ENCODE measurements around the gene PRPF6. TPM values are rescaled to one million over a fixed set of nuclear protein-coding genes. Genes with fewer than 3 reads are reported as not detected.

The PRPF6 gene
- total and polyA plus RNA-seq, 2 of the 13 experiments (the other 11 are each of a cell fraction or from before 2014, with no cell fraction given) = 63.7 to 101 TPM

- TF ChIP-seq, protein P1, sequence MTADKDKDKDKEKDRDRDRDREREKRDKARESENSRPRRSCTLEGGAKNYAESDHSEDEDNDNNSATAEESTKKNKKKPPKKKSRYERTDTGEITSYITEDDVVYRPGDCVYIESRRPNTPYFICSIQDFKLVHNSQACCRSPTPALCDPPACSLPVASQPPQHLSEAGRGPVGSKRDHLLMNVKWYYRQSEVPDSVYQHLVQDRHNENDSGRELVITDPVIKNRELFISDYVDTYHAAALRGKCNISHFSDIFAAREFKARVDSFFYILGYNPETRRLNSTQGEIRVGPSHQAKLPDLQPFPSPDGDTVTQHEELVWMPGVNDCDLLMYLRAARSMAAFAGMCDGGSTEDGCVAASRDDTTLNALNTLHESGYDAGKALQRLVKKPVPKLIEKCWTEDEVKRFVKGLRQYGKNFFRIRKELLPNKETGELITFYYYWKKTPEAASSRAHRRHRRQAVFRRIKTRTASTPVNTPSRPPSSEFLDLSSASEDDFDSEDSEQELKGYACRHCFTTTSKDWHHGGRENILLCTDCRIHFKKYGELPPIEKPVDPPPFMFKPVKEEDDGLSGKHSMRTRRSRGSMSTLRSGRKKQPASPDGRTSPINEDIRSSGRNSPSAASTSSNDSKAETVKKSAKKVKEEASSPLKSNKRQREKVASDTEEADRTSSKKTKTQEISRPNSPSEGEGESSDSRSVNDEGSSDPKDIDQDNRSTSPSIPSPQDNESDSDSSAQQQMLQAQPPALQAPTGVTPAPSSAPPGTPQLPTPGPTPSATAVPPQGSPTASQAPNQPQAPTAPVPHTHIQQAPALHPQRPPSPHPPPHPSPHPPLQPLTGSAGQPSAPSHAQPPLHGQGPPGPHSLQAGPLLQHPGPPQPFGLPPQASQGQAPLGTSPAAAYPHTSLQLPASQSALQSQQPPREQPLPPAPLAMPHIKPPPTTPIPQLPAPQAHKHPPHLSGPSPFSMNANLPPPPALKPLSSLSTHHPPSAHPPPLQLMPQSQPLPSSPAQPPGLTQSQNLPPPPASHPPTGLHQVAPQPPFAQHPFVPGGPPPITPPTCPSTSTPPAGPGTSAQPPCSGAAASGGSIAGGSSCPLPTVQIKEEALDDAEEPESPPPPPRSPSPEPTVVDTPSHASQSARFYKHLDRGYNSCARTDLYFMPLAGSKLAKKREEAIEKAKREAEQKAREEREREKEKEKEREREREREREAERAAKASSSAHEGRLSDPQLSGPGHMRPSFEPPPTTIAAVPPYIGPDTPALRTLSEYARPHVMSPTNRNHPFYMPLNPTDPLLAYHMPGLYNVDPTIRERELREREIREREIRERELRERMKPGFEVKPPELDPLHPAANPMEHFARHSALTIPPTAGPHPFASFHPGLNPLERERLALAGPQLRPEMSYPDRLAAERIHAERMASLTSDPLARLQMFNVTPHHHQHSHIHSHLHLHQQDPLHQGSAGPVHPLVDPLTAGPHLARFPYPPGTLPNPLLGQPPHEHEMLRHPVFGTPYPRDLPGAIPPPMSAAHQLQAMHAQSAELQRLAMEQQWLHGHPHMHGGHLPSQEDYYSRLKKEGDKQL (CRISPR knock-in tag; IDR thresholded peaks at IDR 0.05; ENCODE audit: low read depth) = 0 out of 2 replicates have a peak, but pooled peaks have one; percentile 9
- TF ChIP-seq ZNF768 (CRISPR knock-in tag; IDR thresholded peaks at IDR 0.05) (peak; percentile 61; the same call in 1 of the 2 replicates), ZNF335 (CRISPR knock-in tag; IDR thresholded peaks at IDR 0.05) (no peak), ZNF558 (CRISPR knock-in tag; IDR thresholded peaks at IDR 0.05; ENCODE audit: borderline replicate concordance) (0 out of 2 replicates have a peak, but pooled peaks have one; percentile 32), XRCC5 (optimal IDR thresholded peaks at IDR 0.05; ENCODE audit: low read length) (peak; percentile 52), ZFY (CRISPR knock-in tag; IDR thresholded peaks at IDR 0.05) (peak; percentile 40), ZC3H4 (CRISPR knock-in tag; IDR thresholded peaks at IDR 0.05; ENCODE audit: borderline replicate concordance) (no peak), SYNCRIP (IDR thresholded peaks at IDR 0.05; ENCODE audit: insufficient read depth, low read depth, low read length) (no peak), FOXO1 (CRISPR knock-in tag; IDR thresholded peaks at IDR 0.05) (no peak; the same call in 1 of the 2 replicates), ZNF724P (CRISPR knock-in tag; IDR thresholded peaks at IDR 0.05; ENCODE audit: borderline replicate concordance) (no peak), SP140L (CRISPR knock-in tag; IDR thresholded peaks at IDR 0.05; ENCODE audit: borderline replicate concordance) (no peak), ZBTB7B (CRISPR knock-in tag; IDR thresholded peaks at IDR 0.05) (peak; percentile 81), ATF3 (CRISPR knock-in tag; IDR thresholded peaks at IDR 0.05) (no peak; the same call in 1 of the 2 replicates), JUNB (CRISPR knock-in tag; IDR thresholded peaks at IDR 0.05; ENCODE audit: borderline replicate concordance) (no peak), SAP130 (CRISPR knock-in tag; IDR thresholded peaks at IDR 0.05; ENCODE audit: low read depth) (no peak), RARG (CRISPR knock-in tag; IDR thresholded peaks at IDR 0.05; ENCODE audit: low read depth) (no peak), CREB1 (IDR thresholded peaks at IDR 0.05) (no peak), CREB1 (CRISPR knock-in tag; IDR thresholded peaks at IDR 0.05) (no peak), THAP11 (CRISPR knock-in tag; IDR thresholded peaks at IDR 0.05) (no peak), ASH2L (IDR thresholded peaks at IDR 0.05; ENCODE audit: insufficient read length, low read depth, low read length) (no peak), SNAPC2 (CRISPR knock-in tag; IDR thresholded peaks at IDR 0.05) (no peak), CBX5 (CRISPR knock-in tag; IDR thresholded peaks at IDR 0.05; ENCODE audit: borderline replicate concordance) (no peak)
- TF ChIP-seq, protein P2, sequence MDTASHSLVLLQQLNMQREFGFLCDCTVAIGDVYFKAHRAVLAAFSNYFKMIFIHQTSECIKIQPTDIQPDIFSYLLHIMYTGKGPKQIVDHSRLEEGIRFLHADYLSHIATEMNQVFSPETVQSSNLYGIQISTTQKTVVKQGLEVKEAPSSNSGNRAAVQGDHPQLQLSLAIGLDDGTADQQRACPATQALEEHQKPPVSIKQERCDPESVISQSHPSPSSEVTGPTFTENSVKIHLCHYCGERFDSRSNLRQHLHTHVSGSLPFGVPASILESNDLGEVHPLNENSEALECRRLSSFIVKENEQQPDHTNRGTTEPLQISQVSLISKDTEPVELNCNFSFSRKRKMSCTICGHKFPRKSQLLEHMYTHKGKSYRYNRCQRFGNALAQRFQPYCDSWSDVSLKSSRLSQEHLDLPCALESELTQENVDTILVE (CRISPR knock-in tag; IDR thresholded peaks at IDR 0.05) = no peak
These were observed 59.5 kb downstream of the PRPF6 start (continued) for GRCh38 chr20:64040231-64041039.

All from HepG2 (cell line).